Testis (tissue), 3 donors: ENCODE measurements around the gene ZNF550. TPM values are rescaled to one million over a fixed set of nuclear protein-coding genes. Genes with fewer than 3 reads are reported as not detected.

ENCODE experiments used
- DNase-seq: peaks from one replicate; pipeline ENCODE4 v3.0.0-alpha.2; 2019
- H3K27ac ChIP-seq, 2 donors: fragments of 200-600 bp; sonication (generic); one replicate each; pipeline ENCODE4 v1.5.1; 2019
- H3K27me3 ChIP-seq: fragments of 200-600 bp; sonication (generic); one replicate; pipeline ENCODE4 v1.5.1; 2019
- H3K36me3 ChIP-seq: fragments of 200-600 bp; sonication (generic); one replicate; pipeline ENCODE4 v1.5.1; 2017; ENCODE audit warnings: low read depth; ENCODE audit errors: missing control alignments
- H3K4me1 ChIP-seq: fragments of 200-600 bp; sonication (generic); one replicate; pipeline ENCODE4 v1.5.1; 2019
- H3K4me3 ChIP-seq, 2 donors: fragments of 200-600 bp; sonication (generic); one replicate each; pipeline ENCODE4 v1.5.1; 2017 to 2019
- H3K9me3 ChIP-seq: fragments of 200-600 bp; sonication (generic); one replicate; pipeline ENCODE4 v1.5.1; 2017
- POLR2A ChIP-seq: fragments of 450-650 bp; IDR thresholded peaks from one replicate; pipeline ENCODE4 v1.6.1; 2017; ENCODE audit warnings: antibody characterized with exemption, mild to moderate bottlenecking, moderate library complexity
- WGBS, 2 donors: methylation state at CpG; one replicate each; pipeline ENCODE4 v1.1.5; 2018; 5-methylcytosine and 5-hydroxymethylcytosine counted together
- intact Hi-C: fragments of 100-400 bp; cut with DNase I; formaldehyde crosslinking; loops from one replicate; pipeline ENCODE4 v1.15.1; 2023; ENCODE audit warnings: low total_unique reads
- polyA plus RNA-seq: library from polyadenylated mRNA; stranded (reverse); fragments of 350-450 nt; fragmentation: Illumina TruSeq; extraction: RNeasy Lipid Tissue Mini Kit (QIAGEN cat#74804); gene quantifications from one replicate; pipeline ENCODE4 v1.2.3, GENCODE V29; 2014; ENCODE audit warnings: low read depth, low replicate concordance; ENCODE audit not compliant: insufficient read depth
- total RNA-seq, 2 donors: library from RNA; depleted of rRNA; stranded (reverse); fragments of >200 nt; gene quantifications; one replicate each; pipeline ENCODE4 v1.2.3, GENCODE V29; 2016
- TF ChIP-seq, protein P1 (sequence below), 3 experiments: fragments of 450-650 bp in 2 of 3; fragments of 200-600 bp in 1 of 3; sonication (generic) in 1 of 3; IDR thresholded peaks; one replicate each; pipeline ENCODE4 v1.5.1; 2016 to 2019; ENCODE audit warnings: antibody characterized with exemption in 3 of 3, mild to moderate bottlenecking in 2 of 3, moderate library complexity in 1 of 3

Gene ZNF550
- total and polyA plus RNA-seq, 3 donors from 2014 or later: 5.7 to 10.7 (median 9.9) TPM

DNA sequence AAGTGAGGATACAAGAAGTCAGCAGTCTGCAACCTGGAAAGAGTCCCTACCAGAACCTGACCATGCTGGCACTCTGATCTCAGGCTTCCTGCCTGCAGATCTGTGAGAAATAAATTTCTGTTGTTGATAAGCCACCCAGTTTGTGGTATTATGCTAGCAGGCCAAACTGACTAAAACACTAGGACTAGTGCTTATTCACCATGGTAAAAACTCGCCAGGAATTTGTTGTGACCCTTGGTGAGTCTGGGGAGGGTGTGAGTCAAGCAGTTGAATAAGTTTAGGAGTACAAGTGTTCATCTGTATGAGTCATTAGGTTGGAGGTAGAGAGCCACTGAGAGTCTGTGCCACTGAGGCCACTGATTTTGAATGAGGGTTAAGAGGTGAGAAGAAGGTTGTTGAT is 27.9 kb upstream of the ZNF550 start:
- TF ChIP-seq POLR2A: no peak
- TF ChIP-seq, protein P1, sequence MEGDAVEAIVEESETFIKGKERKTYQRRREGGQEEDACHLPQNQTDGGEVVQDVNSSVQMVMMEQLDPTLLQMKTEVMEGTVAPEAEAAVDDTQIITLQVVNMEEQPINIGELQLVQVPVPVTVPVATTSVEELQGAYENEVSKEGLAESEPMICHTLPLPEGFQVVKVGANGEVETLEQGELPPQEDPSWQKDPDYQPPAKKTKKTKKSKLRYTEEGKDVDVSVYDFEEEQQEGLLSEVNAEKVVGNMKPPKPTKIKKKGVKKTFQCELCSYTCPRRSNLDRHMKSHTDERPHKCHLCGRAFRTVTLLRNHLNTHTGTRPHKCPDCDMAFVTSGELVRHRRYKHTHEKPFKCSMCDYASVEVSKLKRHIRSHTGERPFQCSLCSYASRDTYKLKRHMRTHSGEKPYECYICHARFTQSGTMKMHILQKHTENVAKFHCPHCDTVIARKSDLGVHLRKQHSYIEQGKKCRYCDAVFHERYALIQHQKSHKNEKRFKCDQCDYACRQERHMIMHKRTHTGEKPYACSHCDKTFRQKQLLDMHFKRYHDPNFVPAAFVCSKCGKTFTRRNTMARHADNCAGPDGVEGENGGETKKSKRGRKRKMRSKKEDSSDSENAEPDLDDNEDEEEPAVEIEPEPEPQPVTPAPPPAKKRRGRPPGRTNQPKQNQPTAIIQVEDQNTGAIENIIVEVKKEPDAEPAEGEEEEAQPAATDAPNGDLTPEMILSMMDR (IDR thresholded peaks at IDR 0.05): no peak
- Histone ChIP-seq H3K9me3 (no peaks in the 10 kb centered on the region), H3K27me3 (no peaks in the 10 kb centered on the region), H3K36me3 (peaks cover 3% of the 10 kb centered on the region), H3K4me1 (no peaks in the 10 kb centered on the region), H3K27ac (no peak overlapping the region), H3K4me3 (no peak overlapping the region)
- intact Hi-C loops: no loop called here
- whole genome bisulfite sequencing, 2 donors: 95 to 96% methylated on average over 1 of the region's 1 CpG
- DNase-seq: no peak

DNA sequence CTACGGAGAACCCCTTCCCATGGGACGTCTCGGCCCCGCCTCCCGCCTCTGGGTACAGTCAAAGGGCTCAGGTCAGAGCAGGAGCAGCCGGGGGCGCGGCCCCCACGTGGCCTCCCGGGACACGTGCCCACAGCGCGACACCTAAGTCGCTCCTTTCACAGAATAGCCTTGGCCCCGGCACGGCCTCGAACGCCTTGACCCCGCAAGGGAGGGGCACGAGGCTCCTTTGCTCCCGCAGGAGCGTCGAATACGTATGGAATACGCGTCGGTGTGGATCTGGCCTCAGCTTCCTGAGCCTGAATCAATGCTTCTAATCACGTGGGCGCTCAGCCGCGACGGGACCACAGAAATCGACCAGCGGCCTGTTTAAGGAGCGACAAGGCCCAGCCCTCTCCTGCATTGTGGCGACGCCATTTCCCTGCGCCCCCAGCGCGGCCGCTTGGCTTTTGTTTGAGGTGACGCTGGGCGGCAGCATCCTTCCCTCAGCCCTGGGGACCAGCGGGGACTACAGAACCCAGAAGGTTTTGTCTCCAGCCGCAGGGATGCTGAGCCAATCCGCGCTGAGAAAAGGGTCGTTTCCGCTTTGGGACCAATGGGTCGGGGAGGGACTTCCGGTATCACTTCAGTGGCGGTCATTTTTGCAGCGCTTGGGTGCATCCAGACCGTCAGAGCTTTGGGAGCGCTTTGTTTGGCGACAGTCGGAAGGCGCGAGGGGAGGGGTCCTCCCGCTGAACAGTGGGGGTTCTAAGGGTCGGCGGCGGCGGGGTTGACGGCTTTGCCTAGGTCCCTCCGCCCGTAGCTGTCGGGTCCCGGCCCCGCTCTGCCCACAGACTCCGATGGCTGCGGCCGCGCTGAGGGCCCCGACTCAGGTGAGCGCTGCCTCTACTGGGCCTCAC is 24.1 kb upstream of the ZNF550 start, which contains the start of gene ZIK1:
ZIK1 (plus strand) TSS at position 625 of the 896 bp plus-strand sequence; CDS start at position 837, 212 bp downstream.
- Histone ChIP-seq H3K4me1 (no peaks in the 10 kb centered on the region), H3K9me3 (no peaks in the 10 kb centered on the region), H3K4me3 (peak within 1 kb of the TSS; percentile 55 to 73), H3K27ac (peak within 1 kb of the TSS in 1 of 2 donors; percentile 28), H3K36me3 (no peaks in the 10 kb centered on the region), H3K27me3 (no peaks in the 10 kb centered on the region)
- TF ChIP-seq, protein P1 (IDR thresholded peaks at IDR 0.05): no peak
- TF ChIP-seq POLR2A: no peak
- DNase-seq: peak; percentile 97
- intact Hi-C loops: no loop called here
- 3% methylated on average over 61 of the region's 76 CpGs; no CpG with 5 or more reads in 1 of the 2 donors for WGBS, 2 donors

DNA sequence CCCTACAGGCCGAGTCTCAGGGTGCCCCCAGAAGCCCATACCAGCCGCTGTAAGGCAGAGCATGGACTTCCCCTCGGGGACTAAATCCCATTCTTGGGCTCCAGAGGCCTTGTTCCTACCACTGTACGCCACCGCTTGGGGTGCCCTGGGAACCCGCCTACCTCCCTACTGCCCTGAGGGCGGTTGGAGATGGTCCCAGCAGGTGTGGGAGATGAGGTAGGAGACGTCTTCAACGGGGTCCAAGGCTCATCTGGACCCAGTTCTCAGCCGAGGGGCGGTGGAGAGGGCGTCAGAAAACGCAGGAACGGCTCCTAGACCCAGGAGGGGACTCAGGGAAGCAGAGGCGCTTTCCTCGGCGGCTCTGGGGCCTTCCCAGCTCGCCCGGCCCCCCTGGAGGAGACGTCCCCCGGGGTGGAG is 23.4 kb upstream of the ZNF550 start:
- Histone ChIP-seq H3K9me3 (no peaks in the 10 kb centered on the region), H3K36me3 (no peaks in the 10 kb centered on the region), H3K4me1 (no peaks in the 10 kb centered on the region), H3K4me3 (peak overlapping the region; percentile 55 to 73), H3K27me3 (no peaks in the 10 kb centered on the region), H3K27ac (peak overlapping the region in 1 of 2 donors; percentile 28)
- TF ChIP-seq, protein P1 (IDR thresholded peaks at IDR 0.05): no peak
- no peak for TF ChIP-seq POLR2A
- intact Hi-C loops: no loop called here
- WGBS, 2 donors: 17 to 22% methylated on average over 8 to 21 of the region's 21 CpGs
- DNase-seq: no peak

DNA sequence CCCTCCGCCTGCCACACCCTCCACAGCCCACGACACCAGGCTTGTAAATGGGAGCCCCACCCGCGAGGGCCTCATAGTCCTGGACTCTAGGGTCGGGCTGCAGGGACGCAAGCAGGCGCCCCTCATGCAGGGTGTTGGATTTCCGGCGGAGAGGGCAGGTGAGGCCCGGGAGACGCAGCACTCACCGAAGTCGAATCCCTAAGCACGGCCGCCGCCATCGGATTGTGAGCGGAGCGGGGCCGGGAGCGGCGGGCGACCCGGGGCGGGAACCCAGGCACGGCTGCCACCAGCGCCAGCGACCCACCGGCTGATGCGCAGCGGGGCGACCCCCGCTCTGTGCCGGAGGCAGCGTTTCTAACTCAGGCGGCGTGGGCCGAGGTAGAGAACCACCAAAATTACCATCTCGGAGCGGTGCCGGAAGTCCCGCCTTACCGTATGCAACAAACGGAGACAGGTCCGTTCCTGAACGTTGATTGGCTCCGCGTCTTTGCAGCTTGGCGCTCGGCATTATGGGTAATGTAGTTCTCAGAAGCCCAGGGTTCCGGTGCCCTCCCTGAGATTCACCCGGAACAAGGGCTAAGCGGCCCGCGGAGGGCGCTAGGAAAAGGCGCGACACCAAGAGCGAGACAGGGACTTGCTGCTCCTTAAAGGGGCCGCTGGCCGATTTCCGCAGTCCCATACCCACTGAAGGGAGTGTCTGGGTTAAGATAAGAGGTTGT is 19.0 kb upstream of the ZNF550 start, which contains the start of gene ZNF416:
ZNF416 (minus strand) TSS at position 425 of the 719 bp plus-strand sequence; CDS start at position 218, 207 bp downstream.
- peak within 1 kb of the TSS; percentile 92 to 95 for H3K4me3 ChIP-seq
- intact Hi-C loops: no loop called here
- H3K4me1 ChIP-seq: peaks cover 5% of the 10 kb centered on the region
- H3K36me3 ChIP-seq: no peaks in the 10 kb centered on the region
- peak within 1 kb of the TSS; percentile 63 to 64 for H3K27ac ChIP-seq
- WGBS, 2 donors: 0 to 7% methylated on average over 3 to 60 of the region's 62 CpGs
- no peak for TF ChIP-seq POLR2A
- TF ChIP-seq, protein P1 (IDR thresholded peaks at IDR 0.05): peak in 1 of 3 experiments; percentile 22
- H3K9me3 ChIP-seq: no peaks in the 10 kb centered on the region
- no peaks in the 10 kb centered on the region for H3K27me3 ChIP-seq
- DNase-seq: peak; percentile 100
